Ectodermal cell (in vitro differentiated cells): ENCODE data around the gene TMEM95.
"Not testable (repeated sequence)": the region's sequence is repeated elsewhere in the genome, so short reads cannot be mapped to it uniquely, and the experiment has no call there.

Experiments used
- H3K27ac ChIP-seq: 2 replicates; pipeline ENCODE4 v1.7.0; 2013; ENCODE audit warnings: mild to moderate bottlenecking, low read depth, low read length; ENCODE audit not compliant: insufficient read depth, poor library complexity, severe bottlenecking
- H3K27me3 ChIP-seq: 2 replicates; pipeline ENCODE4 v1.7.0; 2013; ENCODE audit warnings: mild to moderate bottlenecking, low read length; ENCODE audit not compliant: insufficient read depth, control insufficient read depth, poor library complexity, severe bottlenecking
- H3K36me3 ChIP-seq: one replicate; pipeline ENCODE4 v1.7.0; 2013; ENCODE audit warnings: low read length; ENCODE audit not compliant: control insufficient read depth, insufficient read depth
- H3K4me1 ChIP-seq: one replicate; pipeline ENCODE4 v1.7.0; 2013; ENCODE audit warnings: low read length; ENCODE audit not compliant: control insufficient read depth, insufficient read depth
- H3K4me3 ChIP-seq: 2 replicates; pipeline ENCODE4 v1.7.0; 2013; ENCODE audit warnings: low read depth, low read length, control low read depth; ENCODE audit not compliant: insufficient read depth
- H3K9me3 ChIP-seq: 2 replicates; pipeline ENCODE4 v1.7.0; 2013; ENCODE audit warnings: mild to moderate bottlenecking, low read length, moderate library complexity; ENCODE audit not compliant: control insufficient read depth
- WGBS, 2 experiments: methylation state at CpG; one replicate each; pipeline ENCODE4 v1.1.7; 2013; ENCODE audit warnings: missing lambda C conversion rate in 2 of 2; 5-methylcytosine and 5-hydroxymethylcytosine counted together

The TMEM95 gene

GRCh38 chr17:7357381-7357780 is 2.4 kb downstream of the TMEM95 start:
- 92 to 99% methylated on average over 2 of the region's 2 CpGs for WGBS, 2 experiments
- no peak overlapping the region for H3K4me3 ChIP-seq
- no peaks in the 10 kb centered on the region for H3K27me3 ChIP-seq
- no peaks in the 10 kb centered on the region for H3K36me3 ChIP-seq
- peaks cover 29% of the 10 kb centered on the region for H3K4me1 ChIP-seq
- no peak overlapping the region for H3K27ac ChIP-seq
- no peaks in the 10 kb centered on the region for H3K9me3 ChIP-seq

GRCh38 chr17:7361906-7362305 is 7.0 kb downstream of the TMEM95 start:
- H3K4me3 ChIP-seq = no peak overlapping the region
- 87 to 89% methylated on average over 3 of the region's 3 CpGs for WGBS, 2 experiments
- no peak overlapping the region for H3K27ac ChIP-seq
- no peaks in the 10 kb centered on the region for H3K9me3 ChIP-seq
- no peaks in the 10 kb centered on the region for H3K4me1 ChIP-seq
- H3K27me3 ChIP-seq = no peaks in the 10 kb centered on the region
- no peaks in the 10 kb centered on the region for H3K36me3 ChIP-seq

- Histone ChIP-seq H3K27ac (no peak overlapping the region), H3K4me3 (no peak overlapping the region), H3K4me1 (no peaks in the 10 kb centered on the region), H3K36me3 (no peaks in the 10 kb centered on the region), H3K9me3 (no peaks in the 10 kb centered on the region), H3K27me3 (no peaks in the 10 kb centered on the region)
- 91 to 93% methylated on average over 6 of the region's 6 CpGs for WGBS, 2 experiments
Observed at GRCh38 chr17:7363311-7363710, 8.4 kb downstream of the TMEM95 start.

GRCh38 chr17:7365963-7366362 is 11.0 kb downstream of the TMEM95 start:
- WGBS, 2 experiments = 93 to 100% methylated on average over 3 to 6 of the region's 7 CpGs

GRCh38 chr17:7367083-7367482 is 12.1 kb downstream of the TMEM95 start:
- WGBS, 2 experiments = 73 to 76% methylated on average over 8 of the region's 8 CpGs

More at GRCh38 chr17:7365963-7366362, 11.0 kb downstream of the TMEM95 start:
- not testable (repeated sequence) for H3K4me1 ChIP-seq, H3K36me3 ChIP-seq, H3K27me3 ChIP-seq, H3K9me3 ChIP-seq, H3K27ac ChIP-seq, H3K4me3 ChIP-seq

GRCh38 chr17:7367918-7368598 is 13.1 kb downstream of the TMEM95 start:
- Histone ChIP-seq H3K4me3 (no peak overlapping the region), H3K36me3 (no peaks in the 10 kb centered on the region), H3K9me3 (no peaks in the 10 kb centered on the region), H3K4me1 (no peaks in the 10 kb centered on the region), H3K27me3 (no peaks in the 10 kb centered on the region), H3K27ac (no peak overlapping the region)
- 83 to 87% methylated on average over 10 to 13 of the region's 13 CpGs for WGBS, 2 experiments

More at GRCh38 chr17:7367083-7367482, 12.1 kb downstream of the TMEM95 start:
- Histone ChIP-seq H3K27me3 (no peaks in the 10 kb centered on the region), H3K9me3 (no peaks in the 10 kb centered on the region), H3K4me1 (no peaks in the 10 kb centered on the region), H3K36me3 (no peaks in the 10 kb centered on the region), H3K4me3 (no peak overlapping the region), H3K27ac (no peak overlapping the region)

- H3K4me3 ChIP-seq, H3K4me1 ChIP-seq, H3K9me3 ChIP-seq, H3K27ac ChIP-seq, H3K36me3 ChIP-seq, H3K27me3 ChIP-seq: not testable (repeated sequence)
- WGBS, 2 experiments = 86 to 91% methylated on average over 5 of the region's 5 CpGs
Observed at GRCh38 chr17:7368599-7368994, 13.6 kb downstream of the TMEM95 start.

- H3K27ac ChIP-seq = no peak overlapping the region
- no peak overlapping the region for H3K4me3 ChIP-seq
- H3K27me3 ChIP-seq = no peaks in the 10 kb centered on the region
- 86 to 90% methylated on average over 5 of the region's 5 CpGs for WGBS, 2 experiments
- no peaks in the 10 kb centered on the region for H3K36me3 ChIP-seq
- H3K4me1 ChIP-seq = no peaks in the 10 kb centered on the region
- no peaks in the 10 kb centered on the region for H3K9me3 ChIP-seq
Observed at GRCh38 chr17:7369825-7370224, 14.9 kb downstream of the TMEM95 start.

GRCh38 chr17:7370853-7371252 is 15.9 kb downstream of the TMEM95 start:
- H3K27me3 ChIP-seq = no peaks in the 10 kb centered on the region
- no peak overlapping the region for H3K27ac ChIP-seq
- no peaks in the 10 kb centered on the region for H3K36me3 ChIP-seq
- no peak overlapping the region for H3K4me3 ChIP-seq
- H3K4me1 ChIP-seq = no peaks in the 10 kb centered on the region
- H3K9me3 ChIP-seq = no peaks in the 10 kb centered on the region
- WGBS, 2 experiments = 86 to 97% methylated on average over 3 to 4 of the region's 4 CpGs

- WGBS, 2 experiments = 89 to 94% methylated on average over 2 of the region's 2 CpGs
Observed at GRCh38 chr17:7374353-7374752, 19.4 kb downstream of the TMEM95 start.

GRCh38 chr17:7379134-7379533 is 24.2 kb downstream of the TMEM95 start:
- H3K9me3 ChIP-seq = no peaks in the 10 kb centered on the region
- no peak overlapping the region for H3K4me3 ChIP-seq
- H3K27ac ChIP-seq = no peak overlapping the region
- peaks cover 50% of the 10 kb centered on the region for H3K27me3 ChIP-seq
- no peaks in the 10 kb centered on the region for H3K4me1 ChIP-seq
- no peaks in the 10 kb centered on the region for H3K36me3 ChIP-seq
- WGBS, 2 experiments = 89 to 92% methylated on average over 2 of the region's 3 CpGs

More at GRCh38 chr17:7374353-7374752, 19.4 kb downstream of the TMEM95 start:
- Histone ChIP-seq H3K4me3 (no peak overlapping the region), H3K27me3 (peaks cover 2% of the 10 kb centered on the region), H3K36me3 (no peaks in the 10 kb centered on the region), H3K4me1 (no peaks in the 10 kb centered on the region), H3K27ac (no peak overlapping the region), H3K9me3 (no peaks in the 10 kb centered on the region)
